Spleen (tissue), 11 donors: ENCODE results near the gene SORCS2. TPM values are rescaled to one million over a fixed set of nuclear protein-coding genes. Genes with fewer than 3 reads are reported as not detected.

Experiments used
- DNase-seq: peaks from one replicate; pipeline ENCODE4 v3.0.0-alpha.2; 2020
- H3K27ac ChIP-seq, 8 donors: fragments of 200-600 bp; sonication (generic) in 7 of 8; 1 replicate in 4 of 8; 2 replicates in 4 of 8; pipeline versions ENCODE4 v1.5.0 to v1.8.0; 2016 to 2021; ENCODE audit warnings: inconsistent platforms in 4 of 8, mild to moderate bottlenecking in 4 of 8, moderate library complexity in 1 of 8
- H3K27me3 ChIP-seq, 7 donors: fragments of 200-600 bp; sonication (generic) in 6 of 7; replicated peaks in 1 of 7; 1 replicate in 4 of 7; 2 replicates in 3 of 7; pipeline versions ENCODE4 v1.5.0 to v1.8.0; 2016 to 2021; ENCODE audit warnings: inconsistent platforms in 3 of 7, mild to moderate bottlenecking in 1 of 7
- H3K36me3 ChIP-seq, 6 donors: fragments of 200-600 bp; sonication (generic) in 5 of 6; 1 replicate in 4 of 6; 2 replicates in 2 of 6; pipeline versions ENCODE4 v1.5.0 to v1.8.0; 2016 to 2021; ENCODE audit warnings: inconsistent platforms in 2 of 6
- H3K4me1 ChIP-seq, 6 donors: fragments of 200-600 bp; sonication (generic) in 5 of 6; 1 replicate in 3 of 6; 2 replicates in 3 of 6; pipeline versions ENCODE4 v1.5.0 to v1.8.0; 2016 to 2021; ENCODE audit warnings: inconsistent platforms in 3 of 6
- H3K4me3 ChIP-seq, 8 donors: fragments of 200-600 bp; sonication (generic) in 7 of 8; 1 replicate in 4 of 8; 2 replicates in 4 of 8; pipeline versions ENCODE4 v1.5.0 to v1.8.0; 2016 to 2021; ENCODE audit warnings: inconsistent platforms in 4 of 8, mild to moderate bottlenecking in 4 of 8, moderate library complexity in 2 of 8
- H3K9me3 ChIP-seq, 8 donors: fragments of 200-600 bp; sonication (generic) in 7 of 8; 1 replicate in 4 of 8; 2 replicates in 4 of 8; pipeline versions ENCODE4 v1.5.0 to v1.8.0; 2016 to 2021; ENCODE audit warnings: inconsistent platforms in 4 of 8
- POLR2A ChIP-seq, 3 donors: fragments of 450-650 bp; IDR thresholded peaks; one replicate each; pipeline ENCODE4 v1.5.1; 2017; ENCODE audit warnings: antibody characterized with exemption in 3 of 3, mild to moderate bottlenecking in 1 of 3
- POLR2AphosphoS5 ChIP-seq, 3 donors: sonication (generic); formaldehyde crosslinking; IDR thresholded peaks; one replicate each; pipeline ENCODE4 v1.5.1; 2017; ENCODE audit warnings: antibody characterized with exemption in 3 of 3
- WGBS, 5 donors: extraction: QIAGEN DNeasy Blood & Tissue Kit in 3 of 5; methylation state at CpG; one replicate each; pipeline versions ENCODE4 v1.1.5 to v1.1.7; 2013 to 2018; 5-methylcytosine and 5-hydroxymethylcytosine counted together
- intact Hi-C: fragments of 100-400 bp; cut with DNase I; formaldehyde crosslinking; loops from one replicate; pipeline ENCODE4 v1.15.0; 2023; ENCODE audit warnings: low total_unique reads
- polyA plus RNA-seq, 3 donors: library from polyadenylated mRNA; stranded (reverse); fragments of 200-250 nt; gene quantifications; one replicate each; pipeline ENCODE4 v1.2.1, GENCODE V29; 2013
- total RNA-seq, 7 donors: library from RNA; depleted of rRNA in 3 of 7; stranded (reverse); fragments of >200 nt in 3 of 7; fragmentation: NEBNext Ultra II Directional in 4 of 7; extraction: Animal tissue kit (Norgen Biotek cat#: 25700) in 4 of 7; gene quantifications; one replicate each; pipeline versions ENCODE4 v1.1.0 to v1.2.1, GENCODE V29; 2016 to 2021
- TF ChIP-seq, protein P1 (sequence below), 11 experiments: fragments of 200-600 bp in 7 of 11; fragments of 450-650 bp in 4 of 11; sonication (generic) in 4 of 11; IDR thresholded peaks in 8 of 11; conservative IDR thresholded peaks in 3 of 11; 1 replicate in 7 of 11; 2 replicates in 4 of 11; pipeline versions ENCODE4 v1.4.0 to v1.8.0; 2016 to 2021; ENCODE audit warnings: antibody characterized with exemption in 11 of 11, inconsistent platforms in 4 of 11, mild to moderate bottlenecking in 1 of 11
- donor health status: healthy with polysubstance abuse.
- donor health status: DM: no; HTN: no; CAD: no; lungs with moderate emphysema.
- donor health status: DM: no; HTN: no; CAD: no.
- donor health status: Bipolar disorder and iron deficiency.
- donor health status: healthy.
- donor health status: DM: no; HTN: no; CAD: no.
- donor health status: DM: yes; HTN: yes; CAD: no.

SORCS2 gene
- total and polyA plus RNA-seq, 10 donors: 0.33 to 1.6 (median 0.60) TPM

DNA sequence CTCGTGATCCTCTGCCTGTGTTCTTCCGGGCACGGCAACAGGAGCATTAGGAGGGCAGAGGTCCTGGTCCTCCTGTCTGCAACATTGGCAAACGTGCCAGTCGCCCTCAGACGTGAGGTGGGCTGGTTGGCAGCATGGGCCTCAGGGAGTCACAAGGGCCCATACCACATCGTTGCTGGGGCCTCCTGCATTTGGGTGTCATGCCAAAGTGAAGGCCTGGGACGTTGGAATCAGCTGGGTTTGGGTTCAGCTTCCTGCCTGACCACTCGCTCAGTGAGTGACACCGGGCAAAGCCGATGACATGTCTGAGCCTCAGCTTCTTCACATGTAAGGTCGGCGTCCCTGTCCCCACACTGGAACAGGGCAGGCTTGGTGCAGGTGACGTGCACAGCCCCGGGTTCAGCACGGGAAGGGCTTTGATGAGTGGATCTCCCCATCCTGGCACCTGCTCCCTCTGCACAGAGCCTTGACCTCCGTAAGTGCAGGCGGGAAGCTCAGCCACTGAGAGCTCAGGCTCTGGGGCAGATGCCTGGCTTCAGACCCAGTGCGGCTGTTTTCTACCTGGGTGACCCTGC is 150.8 kb downstream of the SORCS2 start:
- intact Hi-C loops: no loop called here
- DNase-seq: peak; percentile 73
- peaks cover 0 to 30% (median 21%) of the 10 kb centered on the region in 8 donors for H3K9me3 ChIP-seq
- H3K36me3 ChIP-seq: no peaks in the 10 kb centered on the region
- H3K4me3 ChIP-seq: no peak overlapping the region
- no peaks in the 10 kb centered on the region for H3K27me3 ChIP-seq
- no peak overlapping the region for H3K27ac ChIP-seq
- 68 to 81% (median 75%) methylated on average over 16 to 19 of the region's 19 CpGs for WGBS, 5 donors
- peaks cover 0 to 9% (median 0%) of the 10 kb centered on the region in 6 donors for H3K4me1 ChIP-seq
- no peak for TF ChIP-seq POLR2A (IDR thresholded peaks at IDR 0.05)
- TF ChIP-seq, protein P1, sequence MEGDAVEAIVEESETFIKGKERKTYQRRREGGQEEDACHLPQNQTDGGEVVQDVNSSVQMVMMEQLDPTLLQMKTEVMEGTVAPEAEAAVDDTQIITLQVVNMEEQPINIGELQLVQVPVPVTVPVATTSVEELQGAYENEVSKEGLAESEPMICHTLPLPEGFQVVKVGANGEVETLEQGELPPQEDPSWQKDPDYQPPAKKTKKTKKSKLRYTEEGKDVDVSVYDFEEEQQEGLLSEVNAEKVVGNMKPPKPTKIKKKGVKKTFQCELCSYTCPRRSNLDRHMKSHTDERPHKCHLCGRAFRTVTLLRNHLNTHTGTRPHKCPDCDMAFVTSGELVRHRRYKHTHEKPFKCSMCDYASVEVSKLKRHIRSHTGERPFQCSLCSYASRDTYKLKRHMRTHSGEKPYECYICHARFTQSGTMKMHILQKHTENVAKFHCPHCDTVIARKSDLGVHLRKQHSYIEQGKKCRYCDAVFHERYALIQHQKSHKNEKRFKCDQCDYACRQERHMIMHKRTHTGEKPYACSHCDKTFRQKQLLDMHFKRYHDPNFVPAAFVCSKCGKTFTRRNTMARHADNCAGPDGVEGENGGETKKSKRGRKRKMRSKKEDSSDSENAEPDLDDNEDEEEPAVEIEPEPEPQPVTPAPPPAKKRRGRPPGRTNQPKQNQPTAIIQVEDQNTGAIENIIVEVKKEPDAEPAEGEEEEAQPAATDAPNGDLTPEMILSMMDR (IDR thresholded peaks at IDR 0.05 in 8 of 11, conservative IDR thresholded peaks at IDR 0.05 in 3 of 11): no peak
- no peak for TF ChIP-seq POLR2AphosphoS5 (IDR thresholded peaks at IDR 0.05)

DNA sequence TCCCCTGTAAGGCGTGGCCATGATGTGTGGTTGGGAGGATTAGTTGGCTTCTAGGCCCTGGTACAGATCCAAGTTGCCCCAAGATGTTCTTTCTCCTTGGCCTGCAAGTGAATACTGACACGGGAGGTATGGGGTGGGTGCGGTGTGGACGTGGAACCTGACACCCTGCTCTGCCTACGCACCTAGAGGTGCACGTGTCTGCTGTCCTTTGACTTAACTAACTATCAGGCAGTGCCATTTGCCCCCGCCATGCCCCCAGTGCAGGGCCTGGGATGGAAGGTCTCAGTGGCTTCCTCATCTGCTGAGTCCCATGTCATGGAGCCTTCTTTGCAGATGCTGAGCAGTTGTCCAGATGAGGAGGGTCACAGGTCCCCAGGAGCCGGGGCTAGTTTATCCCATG is 151.6 kb downstream of the SORCS2 start:
- H3K4me3 ChIP-seq: no peak overlapping the region
- H3K27ac ChIP-seq: no peak overlapping the region
- intact Hi-C loops: no loop called here
- DNase-seq: no peak
- H3K4me1 ChIP-seq: peaks cover 0 to 9% (median 0%) of the 10 kb centered on the region in 6 donors
- H3K36me3 ChIP-seq: no peaks in the 10 kb centered on the region
- H3K27me3 ChIP-seq: no peaks in the 10 kb centered on the region
- WGBS, 5 donors: 80 to 93% (median 85%) methylated on average over 7 to 8 of the region's 8 CpGs
- H3K9me3 ChIP-seq: peaks cover 0 to 30% (median 21%) of the 10 kb centered on the region in 8 donors
- TF ChIP-seq POLR2A (IDR thresholded peaks at IDR 0.05) (no peak), POLR2AphosphoS5 (IDR thresholded peaks at IDR 0.05) (no peak)
- TF ChIP-seq, protein P1 (IDR thresholded peaks at IDR 0.05 in 8 of 11, conservative IDR thresholded peaks at IDR 0.05 in 3 of 11): no peak

GRCh38 chr4:7344636-7345155 is 152.4 kb downstream of the SORCS2 start:
- Histone ChIP-seq H3K4me1 (peaks cover 0 to 9% (median 0%) of the 10 kb centered on the region in 6 donors), H3K27me3 (no peaks in the 10 kb centered on the region), H3K4me3 (no peak overlapping the region), H3K36me3 (no peaks in the 10 kb centered on the region), H3K9me3 (peaks cover 0 to 30% (median 21%) of the 10 kb centered on the region in 8 donors), H3K27ac (no peak overlapping the region)
- WGBS, 5 donors: 62 to 70% (median 66%) methylated on average over 10 of the region's 10 CpGs
- intact Hi-C loops: no loop called here
- no peak for DNase-seq
- TF ChIP-seq, protein P1 (IDR thresholded peaks at IDR 0.05 in 8 of 11, conservative IDR thresholded peaks at IDR 0.05 in 3 of 11): no peak
- no peak for TF ChIP-seq POLR2A (IDR thresholded peaks at IDR 0.05)

DNA sequence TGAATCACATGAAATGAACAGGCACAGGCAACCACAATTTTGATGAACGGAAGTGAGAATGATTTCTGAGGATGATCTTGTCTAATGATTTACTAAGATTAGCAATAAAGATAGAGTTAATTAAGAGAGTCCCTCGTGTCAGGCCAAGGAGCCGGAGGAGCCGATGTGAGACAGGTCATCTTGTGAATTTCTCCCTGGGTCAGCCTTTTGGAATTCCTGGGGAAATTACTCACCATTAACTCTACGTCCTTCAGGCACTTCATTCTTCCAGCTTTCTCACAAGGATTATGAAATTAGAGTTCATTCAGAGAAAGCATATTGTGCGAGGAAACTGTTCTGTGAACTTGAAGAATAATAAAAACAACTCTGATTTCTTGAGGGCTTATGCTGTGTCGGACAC is 155.6 kb downstream of the SORCS2 start:
- DNase-seq: no peak
- TF ChIP-seq POLR2AphosphoS5 (IDR thresholded peaks at IDR 0.05): no peak
- TF ChIP-seq, protein P1 (IDR thresholded peaks at IDR 0.05 in 8 of 11, conservative IDR thresholded peaks at IDR 0.05 in 3 of 11): no peak
- no peak for TF ChIP-seq POLR2A (IDR thresholded peaks at IDR 0.05)
- no peak overlapping the region for H3K27ac ChIP-seq
- peaks cover 0 to 24% (median 18%) of the 10 kb centered on the region in 8 donors for H3K9me3 ChIP-seq
- peaks cover 0 to 4% (median 0%) of the 10 kb centered on the region in 6 donors for H3K4me1 ChIP-seq
- no peak overlapping the region for H3K4me3 ChIP-seq
- H3K36me3 ChIP-seq: no peaks in the 10 kb centered on the region
- peaks cover 0 to 12% (median 0%) of the 10 kb centered on the region in 7 donors for H3K27me3 ChIP-seq
- intact Hi-C loops: no loop called here
- WGBS, 5 donors: 78 to 83% (median 80%) methylated on average over 7 of the region's 7 CpGs
